ACC112 (cell line): ENCODE measurements around the gene NR5A2.

Source experiments
- H2AFZ ChIP-seq: fragments of 200-600 bp; sonication (generic); one replicate; pipeline ENCODE4 v1.6.0; 2017; ENCODE audit warnings: antibody characterized with exemption, low read length; ENCODE audit not compliant: unreplicated experiment
- H3K27ac ChIP-seq: fragments of 200-600 bp; sonication (generic); 2 replicates; pipeline ENCODE4 v1.5.1; 2014; ENCODE audit warnings: low read depth, mild to moderate bottlenecking, antibody characterized with exemption, low read length, moderate library complexity
- H3K27me3 ChIP-seq: fragments of 200-600 bp; sonication (generic); 2 replicates; pipeline ENCODE4 v1.6.1; 2014; ENCODE audit warnings: mild to moderate bottlenecking, antibody characterized with exemption, low read length, moderate library complexity, mixed read lengths; ENCODE audit not compliant: insufficient read depth
- H3K36me3 ChIP-seq: fragments of 200-600 bp; sonication (generic); 2 replicates; pipeline ENCODE4 v1.6.1; 2016; ENCODE audit warnings: mild to moderate bottlenecking, antibody characterized with exemption, low read length, moderate library complexity, mixed read lengths; ENCODE audit not compliant: insufficient read depth
- H3K4me1 ChIP-seq: fragments of 200-600 bp; sonication (generic); one replicate; pipeline ENCODE4 v1.6.1; 2016; ENCODE audit warnings: low read length, mixed read lengths; ENCODE audit not compliant: insufficient read depth, unreplicated experiment, control insufficient read depth
- H3K4me3 ChIP-seq: fragments of 200-600 bp; sonication (generic); 2 replicates; pipeline ENCODE4 v1.5.1; 2014; ENCODE audit warnings: mild to moderate bottlenecking, low read depth, low read length
- H3K79me2 ChIP-seq: fragments of 200-600 bp; sonication (generic); one replicate; pipeline ENCODE4 v1.6.0; 2016; ENCODE audit warnings: low read length; ENCODE audit not compliant: control insufficient read depth, unreplicated experiment, insufficient read depth

NR5A2 gene

GRCh38 chr1:200042552-200043335, 15.2 kb downstream of the NR5A2 start:
- Histone ChIP-seq H3K27me3 (peaks cover 84% of the 10 kb centered on the region), H3K4me3 (peak overlapping the region; percentile 62), H3K79me2 (no peaks in the 10 kb centered on the region), H3K36me3 (no peaks in the 10 kb centered on the region), H3K27ac (no peak overlapping the region), H3K4me1 (peaks cover 14% of the 10 kb centered on the region), H2AFZ (peak overlapping the region; percentile 20)

DNA sequence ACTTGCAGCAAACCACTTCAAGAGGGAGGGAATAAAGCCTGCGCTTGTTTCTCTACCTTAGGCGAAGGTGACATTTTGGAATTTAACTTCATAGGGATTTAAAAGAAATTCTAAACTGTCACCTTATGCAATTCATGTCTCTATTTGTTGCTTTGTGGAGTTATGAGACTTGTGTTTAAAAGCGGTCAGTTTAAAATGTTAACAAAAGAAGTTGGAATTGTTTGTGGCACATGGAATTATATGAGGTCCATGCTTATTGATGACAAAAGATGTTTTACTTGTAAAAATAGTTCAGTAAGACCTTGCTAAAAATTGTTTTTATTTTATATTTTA, 15.8 kb downstream of the NR5A2 start:
- Histone ChIP-seq H3K4me1 (peaks cover 14% of the 10 kb centered on the region), H2AFZ (peak overlapping the region; percentile 20), H3K4me3 (peak overlapping the region; percentile 62), H3K27me3 (peaks cover 78% of the 10 kb centered on the region), H3K79me2 (no peaks in the 10 kb centered on the region), H3K36me3 (no peaks in the 10 kb centered on the region), H3K27ac (no peak overlapping the region)

DNA sequence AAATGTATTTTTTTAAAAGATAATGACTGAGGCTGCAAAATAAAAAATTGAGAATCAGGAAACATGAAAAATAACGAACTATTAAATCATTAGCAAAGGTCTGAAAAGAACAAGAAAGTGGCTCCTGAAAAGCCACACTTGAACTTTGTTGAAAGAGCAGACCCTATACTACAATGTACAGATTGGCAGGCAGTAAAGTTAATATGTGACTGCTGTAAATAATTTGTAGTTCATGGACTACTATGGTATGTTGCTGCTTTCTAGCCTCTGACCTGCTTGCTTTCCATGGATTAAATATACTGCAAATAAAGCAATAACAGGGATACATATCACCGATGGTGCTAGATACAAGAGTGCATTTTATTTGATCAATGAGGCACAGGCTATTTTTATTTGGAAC, 18.6 kb downstream of the NR5A2 start:
- Histone ChIP-seq H3K27ac (no peak overlapping the region), H2AFZ (no peak overlapping the region), H3K27me3 (peaks cover 50% of the 10 kb centered on the region), H3K4me3 (no peak overlapping the region), H3K36me3 (no peaks in the 10 kb centered on the region), H3K4me1 (peaks cover 5% of the 10 kb centered on the region), H3K79me2 (no peaks in the 10 kb centered on the region)

DNA sequence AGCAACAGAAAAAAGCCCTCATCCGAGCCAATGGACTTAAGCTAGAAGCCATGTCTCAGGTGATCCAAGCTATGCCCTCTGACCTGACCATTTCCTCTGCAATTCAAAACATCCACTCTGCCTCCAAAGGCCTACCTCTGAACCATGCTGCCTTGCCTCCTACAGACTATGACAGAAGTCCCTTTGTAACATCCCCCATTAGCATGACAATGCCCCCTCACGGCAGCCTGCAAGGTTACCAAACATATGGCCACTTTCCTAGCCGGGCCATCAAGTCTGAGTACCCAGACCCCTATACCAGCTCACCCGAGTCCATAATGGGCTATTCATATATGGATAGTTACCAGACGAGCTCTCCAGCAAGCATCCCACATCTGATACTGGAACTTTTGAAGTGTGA, 20.7 kb downstream of the NR5A2 start:
- no peak overlapping the region for H2AFZ ChIP-seq
- no peaks in the 10 kb centered on the region for H3K79me2 ChIP-seq
- no peak overlapping the region for H3K27ac ChIP-seq
- H3K4me3 ChIP-seq = no peak overlapping the region
- no peaks in the 10 kb centered on the region for H3K4me1 ChIP-seq
- peaks cover 29% of the 10 kb centered on the region for H3K27me3 ChIP-seq
- no peaks in the 10 kb centered on the region for H3K36me3 ChIP-seq

- Histone ChIP-seq H3K4me3 (no peak overlapping the region), H3K27ac (no peak overlapping the region), H2AFZ (no peak overlapping the region), H3K36me3 (no peaks in the 10 kb centered on the region), H3K79me2 (no peaks in the 10 kb centered on the region), H3K4me1 (peaks cover 3% of the 10 kb centered on the region), H3K27me3 (peaks cover 14% of the 10 kb centered on the region)
Measured at GRCh38 chr1:200049810-200050209, 22.3 kb downstream of the NR5A2 start.

DNA sequence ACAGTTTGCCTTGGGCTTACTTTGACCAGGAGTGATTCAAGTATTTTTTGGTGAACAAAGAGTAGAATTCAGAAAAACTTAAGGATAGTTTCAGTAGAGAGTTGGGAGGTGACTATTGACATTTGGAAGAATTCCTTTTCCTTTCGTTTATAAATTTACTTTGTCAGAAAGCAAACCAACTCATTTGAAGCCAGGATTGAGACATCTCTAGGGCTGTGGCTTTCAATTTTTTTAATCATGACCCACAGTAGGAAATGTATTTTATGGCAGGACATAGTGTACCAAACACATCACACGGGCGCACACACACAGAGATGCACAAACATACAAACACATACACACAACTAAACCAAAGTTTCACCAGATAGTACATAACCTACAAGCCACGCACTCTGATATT, 24.1 kb downstream of the NR5A2 start:
- Histone ChIP-seq H3K4me1 (peaks cover 3% of the 10 kb centered on the region), H3K27me3 (no peaks in the 10 kb centered on the region), H3K36me3 (no peaks in the 10 kb centered on the region), H3K4me3 (no peak overlapping the region), H2AFZ (no peak overlapping the region), H3K79me2 (no peaks in the 10 kb centered on the region), H3K27ac (no peak overlapping the region)

GRCh38 chr1:200053091-200053490, 25.6 kb downstream of the NR5A2 start:
- Histone ChIP-seq H3K36me3 (no peaks in the 10 kb centered on the region), H3K27me3 (no peaks in the 10 kb centered on the region), H2AFZ (no peak overlapping the region), H3K79me2 (no peaks in the 10 kb centered on the region), H3K27ac (no peak overlapping the region), H3K4me3 (no peak overlapping the region), H3K4me1 (peaks cover 3% of the 10 kb centered on the region)

DNA sequence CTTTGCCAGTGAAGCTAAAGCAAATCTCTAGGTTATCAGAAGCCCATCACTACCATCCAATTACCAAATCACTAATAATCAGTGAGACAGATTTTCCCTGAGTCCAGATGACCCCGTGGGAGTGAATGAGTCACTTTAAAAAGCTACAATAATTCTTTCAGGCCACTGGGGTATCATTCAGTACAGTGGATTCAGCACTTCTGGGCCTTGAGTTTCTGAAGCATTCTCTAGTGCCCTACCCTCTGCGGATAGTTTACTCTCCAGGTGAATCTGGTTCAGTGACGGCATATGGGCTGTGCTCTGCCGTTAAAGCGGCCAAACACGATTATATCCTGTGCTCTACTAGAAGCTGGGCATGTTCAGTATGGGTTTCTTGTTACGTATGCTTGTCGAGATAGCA, 26.1 kb downstream of the NR5A2 start:
- Histone ChIP-seq H3K4me1 (peaks cover 3% of the 10 kb centered on the region), H3K79me2 (no peaks in the 10 kb centered on the region), H3K27ac (no peak overlapping the region), H3K36me3 (no peaks in the 10 kb centered on the region), H3K4me3 (no peak overlapping the region), H2AFZ (no peak overlapping the region), H3K27me3 (no peaks in the 10 kb centered on the region)

DNA sequence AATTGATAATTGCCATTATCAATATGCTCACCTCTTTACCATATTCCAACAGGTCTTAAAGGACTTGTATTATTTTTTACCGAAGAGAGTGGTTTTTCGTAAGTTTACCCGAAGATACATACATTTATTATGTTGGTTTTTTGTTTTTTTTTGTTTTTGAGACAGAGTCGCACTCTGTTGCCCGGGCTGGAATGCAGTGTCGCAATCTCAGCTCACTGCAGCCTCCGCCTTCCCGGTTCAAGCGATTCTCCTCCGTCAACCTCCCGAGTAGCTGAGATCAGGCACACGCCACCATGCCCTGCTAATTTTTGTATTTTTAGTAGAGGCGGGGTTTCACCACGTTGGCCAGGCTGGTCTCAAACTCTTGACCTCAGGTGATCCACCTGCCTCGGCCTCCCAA, 30.8 kb downstream of the NR5A2 start:
- Histone ChIP-seq H3K4me1 (peaks cover 3% of the 10 kb centered on the region), H2AFZ (no peak overlapping the region), H3K79me2 (no peaks in the 10 kb centered on the region), H3K36me3 (no peaks in the 10 kb centered on the region), H3K27me3 (no peaks in the 10 kb centered on the region), H3K4me3 (no peak overlapping the region), H3K27ac (no peak overlapping the region)

GRCh38 chr1:200062143-200062542, 34.6 kb downstream of the NR5A2 start:
- Histone ChIP-seq H3K4me3 (no peak overlapping the region), H3K36me3 (no peaks in the 10 kb centered on the region), H3K4me1 (no peaks in the 10 kb centered on the region), H3K79me2 (no peaks in the 10 kb centered on the region), H3K27ac (no peak overlapping the region), H3K27me3 (no peaks in the 10 kb centered on the region), H2AFZ (no peak overlapping the region)

GRCh38 chr1:200072636-200073285, 45.3 kb downstream of the NR5A2 start:
- H3K27me3 ChIP-seq = peaks cover 8% of the 10 kb centered on the region; the same call in 1 of the 2 replicates
- H3K36me3 ChIP-seq = no peaks in the 10 kb centered on the region
- no peak overlapping the region for H3K27ac ChIP-seq
- no peak overlapping the region for H2AFZ ChIP-seq
- H3K4me3 ChIP-seq = no peak overlapping the region
- peaks cover 9% of the 10 kb centered on the region for H3K4me1 ChIP-seq
- H3K79me2 ChIP-seq = no peaks in the 10 kb centered on the region
